GM19099 (cell line): Measurements from ENCODE around the gene PRKACB.

Experiments used
- POLR2A ChIP-seq: IDR thresholded peaks from 3 replicates; pipeline ENCODE4 v1.6.1; 2011; ENCODE audit warnings: low read depth; ENCODE audit not compliant: insufficient read length; ENCODE audit errors: extremely low read depth

Gene PRKACB

GRCh38 chr1:84143796-84144565 lies at the start of gene PRKACB:
PRKACB (plus strand) TSS chr1:84144271; CDS start chr1:84144362, 91 bp downstream.
- TF ChIP-seq POLR2A: peak; percentile 32

- no peak for TF ChIP-seq POLR2A
Observed at GRCh38 chr1:84095308-84095707, 48.8 kb upstream of the PRKACB start.

- TF ChIP-seq POLR2A: no peak
Observed at GRCh38 chr1:84096176-84096575, 47.9 kb upstream of the PRKACB start.

GRCh38 chr1:84101204-84101603 lies 42.9 kb upstream of the PRKACB start:
- no peak for TF ChIP-seq POLR2A

- TF ChIP-seq POLR2A: no peak
Observed at GRCh38 chr1:84103197-84103992, 40.7 kb upstream of the PRKACB start.

GRCh38 chr1:84107955-84108354 lies 36.1 kb upstream of the PRKACB start:
- TF ChIP-seq POLR2A: no peak

- TF ChIP-seq POLR2A: no peak
Observed at GRCh38 chr1:84108900-84109578, 35.0 kb upstream of the PRKACB start.

- no peak for TF ChIP-seq POLR2A
Observed at GRCh38 chr1:84110629-84111028, 33.4 kb upstream of the PRKACB start.

GRCh38 chr1:84116558-84116957 lies 27.5 kb upstream of the PRKACB start:
- no peak for TF ChIP-seq POLR2A

GRCh38 chr1:84117868-84118267 lies 26.2 kb upstream of the PRKACB start:
- TF ChIP-seq POLR2A: no peak

- no peak for TF ChIP-seq POLR2A
Observed at GRCh38 chr1:84121360-84121759, 22.7 kb upstream of the PRKACB start.

- TF ChIP-seq POLR2A: no peak
Observed at GRCh38 chr1:84122780-84123382, 21.2 kb upstream of the PRKACB start.

GRCh38 chr1:84133479-84133878 lies 10.6 kb upstream of the PRKACB start:
- no peak for TF ChIP-seq POLR2A

- no peak for TF ChIP-seq POLR2A
Observed at GRCh38 chr1:84135341-84135740, 8.7 kb upstream of the PRKACB start.

- no peak for TF ChIP-seq POLR2A
Observed at GRCh38 chr1:84141182-84142003, 2.7 kb upstream of the PRKACB start.

GRCh38 chr1:84145068-84145467 lies 997 bp downstream of the PRKACB start:
- no peak for TF ChIP-seq POLR2A
